Liver (tissue), 3 donors: ENCODE results near the gene FOXD1.

Source experiments
- CTCF ChIP-seq: fragments of 150-350 bp; IDR thresholded peaks from 2 replicates; pipeline ENCODE4 v1.5.1; 2017; ENCODE audit warnings: improper control_type of control experiment, low read depth, low read length; ENCODE audit not compliant: missing input control
- HNF4A ChIP-seq, 2 donors: conservative IDR thresholded peaks; 2 replicates each; pipeline ENCODE4 v1.6.1; 2016; ENCODE audit warnings: antibody characterized with exemption in 2 of 2, mild to moderate bottlenecking in 2 of 2
- RAD21 ChIP-seq, 2 donors: IDR thresholded peaks; 2 replicates each; pipeline ENCODE4 v1.6.1; 2016; ENCODE audit warnings: antibody characterized with exemption in 2 of 2, mild to moderate bottlenecking in 2 of 2
- TAF1 ChIP-seq: conservative IDR thresholded peaks from 2 replicates; pipeline ENCODE4 v1.6.1; 2016; ENCODE audit warnings: antibody characterized with exemption, mild to moderate bottlenecking
- TF ChIP-seq, protein P1 (sequence below): IDR thresholded peaks from 2 replicates; pipeline ENCODE4 v1.6.1; 2016; ENCODE audit warnings: antibody characterized with exemption, mild to moderate bottlenecking
- donor health status: healthy.
- donor health status: healthy.

GRCh38 chr5:73445665-73446630, 2.6 kb downstream of the FOXD1 start:
- TF ChIP-seq RAD21 (IDR thresholded peaks at IDR 0.05): no peak
- no peak for TF ChIP-seq TAF1
- TF ChIP-seq, protein P1, sequence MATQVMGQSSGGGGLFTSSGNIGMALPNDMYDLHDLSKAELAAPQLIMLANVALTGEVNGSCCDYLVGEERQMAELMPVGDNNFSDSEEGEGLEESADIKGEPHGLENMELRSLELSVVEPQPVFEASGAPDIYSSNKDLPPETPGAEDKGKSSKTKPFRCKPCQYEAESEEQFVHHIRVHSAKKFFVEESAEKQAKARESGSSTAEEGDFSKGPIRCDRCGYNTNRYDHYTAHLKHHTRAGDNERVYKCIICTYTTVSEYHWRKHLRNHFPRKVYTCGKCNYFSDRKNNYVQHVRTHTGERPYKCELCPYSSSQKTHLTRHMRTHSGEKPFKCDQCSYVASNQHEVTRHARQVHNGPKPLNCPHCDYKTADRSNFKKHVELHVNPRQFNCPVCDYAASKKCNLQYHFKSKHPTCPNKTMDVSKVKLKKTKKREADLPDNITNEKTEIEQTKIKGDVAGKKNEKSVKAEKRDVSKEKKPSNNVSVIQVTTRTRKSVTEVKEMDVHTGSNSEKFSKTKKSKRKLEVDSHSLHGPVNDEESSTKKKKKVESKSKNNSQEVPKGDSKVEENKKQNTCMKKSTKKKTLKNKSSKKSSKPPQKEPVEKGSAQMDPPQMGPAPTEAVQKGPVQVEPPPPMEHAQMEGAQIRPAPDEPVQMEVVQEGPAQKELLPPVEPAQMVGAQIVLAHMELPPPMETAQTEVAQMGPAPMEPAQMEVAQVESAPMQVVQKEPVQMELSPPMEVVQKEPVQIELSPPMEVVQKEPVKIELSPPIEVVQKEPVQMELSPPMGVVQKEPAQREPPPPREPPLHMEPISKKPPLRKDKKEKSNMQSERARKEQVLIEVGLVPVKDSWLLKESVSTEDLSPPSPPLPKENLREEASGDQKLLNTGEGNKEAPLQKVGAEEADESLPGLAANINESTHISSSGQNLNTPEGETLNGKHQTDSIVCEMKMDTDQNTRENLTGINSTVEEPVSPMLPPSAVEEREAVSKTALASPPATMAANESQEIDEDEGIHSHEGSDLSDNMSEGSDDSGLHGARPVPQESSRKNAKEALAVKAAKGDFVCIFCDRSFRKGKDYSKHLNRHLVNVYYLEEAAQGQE: no peak
- no peak for TF ChIP-seq HNF4A (conservative IDR thresholded peaks at IDR 0.05)
- TF ChIP-seq CTCF: no peak
